ENCODE data around the gene CDHR2. TPM values are rescaled to one million over a fixed set of nuclear protein-coding genes. Genes with fewer than 3 reads are reported as not detected.

Gene CDHR2
- total RNA-seq, 1 donor from 2014 or later, result not detected

- Histone ChIP-seq H3K4me1 (peaks cover 9% of the 10 kb centered on the region), H3K9me3 (no peaks in the 10 kb centered on the region), H3K27me3 (no peaks in the 10 kb centered on the region), H3K36me3 (no peaks in the 10 kb centered on the region), H3K27ac (no peak overlapping the region), H3K4me3 (no peak overlapping the region)
- no peak for TF ChIP-seq CTCF (IDR thresholded peaks at IDR 0.05)
- intact Hi-C loops (cut with DNase I), result no loop called here
- DNase-seq (ENCODE audit: extremely low spot score in 2 of 2), result no peak
These were observed 57.7 kb downstream of the CDHR2 start for GRCh38 chr5:176606875-176607274.

- TF ChIP-seq POLR2A (IDR thresholded peaks at IDR 0.05), result no peak
- no peak for TF ChIP-seq POLR2AphosphoS5 (IDR thresholded peaks at IDR 0.05; ENCODE audit: insufficient read depth in 1 of 2, low read depth in 1 of 2)
- H3K4me1 ChIP-seq, result peaks cover 9% of the 10 kb centered on the region
- intact Hi-C loops (cut with DNase I), result no loop called here
- H3K4me3 ChIP-seq, result no peak overlapping the region
- H3K27me3 ChIP-seq, result no peaks in the 10 kb centered on the region
- H3K9me3 ChIP-seq, result no peaks in the 10 kb centered on the region
- no peak overlapping the region for H3K27ac ChIP-seq
- H3K36me3 ChIP-seq, result no peaks in the 10 kb centered on the region
- DNase-seq (ENCODE audit: extremely low spot score in 2 of 2), result no peak
These were observed 59.1 kb downstream of the CDHR2 start for GRCh38 chr5:176608142-176608705.

- Histone ChIP-seq H3K4me1 (peaks cover 9% of the 10 kb centered on the region), H3K9me3 (no peaks in the 10 kb centered on the region), H3K36me3 (no peaks in the 10 kb centered on the region), H3K4me3 (peak overlapping the region; percentile 55 to 57), H3K27me3 (no peaks in the 10 kb centered on the region), H3K27ac (no peak overlapping the region)
- no peak for DNase-seq (ENCODE audit: extremely low spot score in 2 of 2)
- TF ChIP-seq POLR2A (IDR thresholded peaks at IDR 0.05), result no peak
- no peak for TF ChIP-seq POLR2AphosphoS5 (IDR thresholded peaks at IDR 0.05; ENCODE audit: insufficient read depth in 1 of 2, low read depth in 1 of 2)
- TF ChIP-seq CTCF (IDR thresholded peaks at IDR 0.05), result no peak
- intact Hi-C loops (cut with DNase I), result no loop called here
These were observed 60.0 kb downstream of the CDHR2 start for GRCh38 chr5:176608937-176609723.

- no peaks in the 10 kb centered on the region for H3K9me3 ChIP-seq
- H3K27ac ChIP-seq, result no peak within 1 kb of the TSS
- no peak for DNase-seq (ENCODE audit: extremely low spot score in 2 of 2)
- peak within 1 kb of the TSS; percentile 55 to 57 for H3K4me3 ChIP-seq
- TF ChIP-seq CTCF (IDR thresholded peaks at IDR 0.05), result no peak
- TF ChIP-seq POLR2A (IDR thresholded peaks at IDR 0.05), result no peak
- no peak for TF ChIP-seq POLR2AphosphoS5 (IDR thresholded peaks at IDR 0.05; ENCODE audit: insufficient read depth in 1 of 2, low read depth in 1 of 2)
- H3K4me1 ChIP-seq, result peaks cover 9% of the 10 kb centered on the region
- intact Hi-C loops (cut with DNase I), result no loop called here
- no peaks in the 10 kb centered on the region for H3K36me3 ChIP-seq
- H3K27me3 ChIP-seq, result no peaks in the 10 kb centered on the region
These were observed 60.7 kb downstream of the CDHR2 start, which contains the start of gene GPRIN1 for GRCh38 chr5:176609724-176610434. Gene GPRIN1 (minus strand): TSS chr5:176610156. CDS start chr5:176599834, 10,322 bp downstream.

- Histone ChIP-seq H3K27ac (no peak overlapping the region), H3K27me3 (no peaks in the 10 kb centered on the region), H3K9me3 (no peaks in the 10 kb centered on the region), H3K36me3 (no peaks in the 10 kb centered on the region), H3K4me1 (peaks cover 9% of the 10 kb centered on the region), H3K4me3 (peak overlapping the region; percentile 55 to 57)
- DNase-seq (ENCODE audit: extremely low spot score in 2 of 2), result no peak
- TF ChIP-seq POLR2A (IDR thresholded peaks at IDR 0.05) (no peak), CTCF (IDR thresholded peaks at IDR 0.05) (no peak)
- intact Hi-C loops (cut with DNase I), result no loop called here
These were observed 61.3 kb downstream of the CDHR2 start for GRCh38 chr5:176610435-176610773.
